Ovary (tissue), 3 donors: ENCODE measurements around the gene THRB.

ENCODE experiments used
- CTCF ChIP-seq, 3 donors: fragments of 450-650 bp in 2 of 3; fragments of 200-600 bp in 1 of 3; IDR thresholded peaks; one replicate each; pipeline versions ENCODE4 v1.5.1 to v1.8.0; 2016 to 2022; ENCODE audit warnings: antibody characterized with exemption in 3 of 3, mild to moderate bottlenecking in 1 of 3
- POLR2A ChIP-seq: fragments of 450-650 bp; IDR thresholded peaks from one replicate; pipeline ENCODE4 v1.6.1; 2017; ENCODE audit warnings: antibody characterized with exemption, mild to moderate bottlenecking, moderate library complexity
- donor health status: DM: no; HTN: no; CAD: no.

- TF ChIP-seq CTCF (IDR thresholded peaks at IDR 0.05) (no peak), POLR2A (no peak)
Observed at GRCh38 chr3:24388611-24389010, 106.0 kb downstream of the THRB start.
